ENCODE data around the gene MYO10. TPM values are rescaled to one million over a fixed set of nuclear protein-coding genes. Genes with fewer than 3 reads are reported as not detected.
A peak's percentile ranks its signal among the peaks of the same experiment; 100 is the strongest.

The MYO10 gene
- total and polyA plus RNA-seq, 3 donors from 2014 or later: 37.8 to 102 (median 99.8) TPM

GRCh38 chr5:16735101-16736060 is 200.7 kb downstream of the MYO10 start:
- H3K36me3 ChIP-seq (ENCODE audit: low read depth, missing control alignments): no peaks in the 10 kb centered on the region
- intact Hi-C loops (cut with DNase I; ENCODE audit: low total_unique reads): no loop called here
- peaks cover 14% of the 10 kb centered on the region for H3K4me1 ChIP-seq
- H3K27me3 ChIP-seq: no peaks in the 10 kb centered on the region
- no peak overlapping the region for H3K4me3 ChIP-seq
- no peak for TF ChIP-seq POLR2A (IDR thresholded peaks at IDR 0.05)
- no peak for DNase-seq
- WGBS, 2 donors: 69 to 87% methylated on average over 15 of the region's 15 CpGs
- H3K27ac ChIP-seq: peak overlapping the region; percentile 1 to 55
- no peaks in the 10 kb centered on the region for H3K9me3 ChIP-seq

- H3K9me3 ChIP-seq: no peaks in the 10 kb centered on the region
- no peak for DNase-seq
- no peaks in the 10 kb centered on the region for H3K27me3 ChIP-seq
- H3K36me3 ChIP-seq (ENCODE audit: low read depth, missing control alignments): no peaks in the 10 kb centered on the region
- WGBS, 2 donors: 74 to 79% methylated on average over 12 of the region's 12 CpGs
- TF ChIP-seq POLR2A (IDR thresholded peaks at IDR 0.05): no peak
- TF ChIP-seq CTCF (IDR thresholded peaks at IDR 0.05): no peak
- peaks cover 14% of the 10 kb centered on the region for H3K4me1 ChIP-seq
- intact Hi-C loops (cut with DNase I; ENCODE audit: low total_unique reads): no loop called here
- H3K4me3 ChIP-seq: no peak overlapping the region
- no peak overlapping the region for H3K27ac ChIP-seq
These were observed 202.6 kb downstream of the MYO10 start for GRCh38 chr5:16733331-16734006.

GRCh38 chr5:16732356-16732755 is 203.7 kb downstream of the MYO10 start:
- no peaks in the 10 kb centered on the region for H3K36me3 ChIP-seq (ENCODE audit: low read depth, missing control alignments)
- no peak for DNase-seq
- no peaks in the 10 kb centered on the region for H3K27me3 ChIP-seq
- H3K9me3 ChIP-seq: no peaks in the 10 kb centered on the region
- no peak overlapping the region for H3K27ac ChIP-seq
- WGBS, 2 donors: 79 to 87% methylated on average over 5 of the region's 5 CpGs
- H3K4me1 ChIP-seq: peaks cover 18% of the 10 kb centered on the region
- intact Hi-C loops (cut with DNase I; ENCODE audit: low total_unique reads): no loop called here
- TF ChIP-seq POLR2A (IDR thresholded peaks at IDR 0.05) (no peak), CTCF (IDR thresholded peaks at IDR 0.05) (no peak)
- no peak overlapping the region for H3K4me3 ChIP-seq

- no peaks in the 10 kb centered on the region for H3K36me3 ChIP-seq (ENCODE audit: low read depth, missing control alignments)
- TF ChIP-seq CTCF (IDR thresholded peaks at IDR 0.05) (no peak), POLR2A (IDR thresholded peaks at IDR 0.05) (no peak)
- no peaks in the 10 kb centered on the region for H3K9me3 ChIP-seq
- no peak overlapping the region for H3K27ac ChIP-seq
- intact Hi-C loops (cut with DNase I; ENCODE audit: low total_unique reads): no loop called here
- WGBS, 2 donors: 45 to 55% methylated on average over 11 of the region's 11 CpGs
- H3K27me3 ChIP-seq: no peaks in the 10 kb centered on the region
- peak; percentile 65 for DNase-seq
- H3K4me1 ChIP-seq: peaks cover 8% of the 10 kb centered on the region
- no peak overlapping the region for H3K4me3 ChIP-seq
These were observed 208.2 kb downstream of the MYO10 start for GRCh38 chr5:16727755-16728325.

GRCh38 chr5:16726538-16726946 is 209.5 kb downstream of the MYO10 start:
- Histone ChIP-seq H3K27me3 (no peaks in the 10 kb centered on the region), H3K9me3 (no peaks in the 10 kb centered on the region), H3K4me3 (no peak overlapping the region), H3K4me1 (peaks cover 8% of the 10 kb centered on the region), H3K27ac (no peak overlapping the region), H3K36me3 (ENCODE audit: low read depth, missing control alignments) (no peaks in the 10 kb centered on the region)
- no peak for DNase-seq
- TF ChIP-seq POLR2A (IDR thresholded peaks at IDR 0.05) (no peak), CTCF (IDR thresholded peaks at IDR 0.05) (no peak)
- 67 to 74% methylated on average over 5 of the region's 5 CpGs for WGBS, 2 donors
- intact Hi-C loops (cut with DNase I; ENCODE audit: low total_unique reads): no loop called here
